Renal cortical epithelial cell (primary cell): ENCODE results near the gene CTSW. TPM values are rescaled to one million over a fixed set of nuclear protein-coding genes. Genes with fewer than 3 reads are reported as not detected.

Experiments
- DNase-seq: peaks from one replicate; pipeline ENCODE4 v3.0.0-alpha.2; 2011; ENCODE audit warnings: low read depth
- total RNA-seq: library from RNA; depleted of rRNA; stranded (reverse); fragments of >200 nt; gene quantifications from 2 replicates; pipeline ENCODE4 v1.2.3, GENCODE V29; 2014

Gene CTSW
- total RNA-seq, 1 donor from 2014 or later: not detected

DNA sequence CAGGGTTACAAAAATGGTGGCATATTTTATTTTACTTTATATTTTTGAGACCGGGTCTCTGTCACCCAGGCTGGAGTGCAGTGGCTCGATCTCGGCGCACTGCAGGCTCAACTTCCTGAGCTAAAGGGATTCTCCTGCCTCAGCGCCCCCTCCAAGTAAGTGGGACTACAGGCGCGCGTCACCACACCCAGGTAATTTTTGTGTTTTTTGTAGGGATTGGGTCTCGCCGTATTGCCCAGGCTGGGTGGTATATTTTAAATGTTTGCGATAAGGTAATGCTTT, 21.2 kb downstream of the CTSW start:
- DNase-seq: no peak

DNA sequence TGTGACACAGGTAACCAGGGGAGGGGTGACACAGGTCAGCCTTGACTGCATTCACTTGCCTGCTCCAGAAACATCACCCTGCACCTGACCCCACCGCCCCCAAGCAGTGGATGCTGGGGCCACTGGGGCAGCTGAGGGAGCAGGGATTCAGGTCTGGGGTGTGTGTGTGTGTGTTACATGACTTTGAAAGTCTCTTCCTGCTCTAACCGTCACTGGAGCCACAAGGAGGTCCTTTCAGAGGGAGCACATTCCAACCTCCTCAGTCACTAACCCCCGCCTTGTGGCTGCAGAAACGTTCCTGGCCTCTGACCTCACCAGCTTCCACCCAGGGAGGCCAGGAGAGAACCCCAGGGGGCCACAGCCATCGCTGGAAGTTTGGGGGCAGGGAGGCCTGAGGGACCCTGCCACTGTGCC, 23.4 kb downstream of the CTSW start:
- DNase-seq: peak; percentile 85

DNA sequence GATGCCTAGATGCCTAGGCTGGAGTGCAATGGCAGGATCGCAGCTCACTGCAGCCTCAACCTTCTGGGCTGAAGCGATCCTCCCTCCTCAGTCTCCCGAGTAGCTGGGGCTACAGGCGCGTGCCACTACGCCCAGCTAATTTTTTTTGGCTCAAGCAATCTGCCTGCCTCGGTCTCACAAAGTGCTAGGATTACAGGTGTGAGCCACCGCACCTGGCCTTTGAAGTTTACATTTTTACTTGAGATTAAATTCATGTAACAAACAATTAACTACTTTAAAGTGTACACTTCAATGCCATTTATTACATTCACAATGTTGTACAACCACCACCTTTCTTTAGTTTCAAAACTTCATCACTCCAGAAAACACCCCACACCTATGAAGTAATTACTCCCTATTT, 24.1 kb downstream of the CTSW start:
- DNase-seq: no peak

DNA sequence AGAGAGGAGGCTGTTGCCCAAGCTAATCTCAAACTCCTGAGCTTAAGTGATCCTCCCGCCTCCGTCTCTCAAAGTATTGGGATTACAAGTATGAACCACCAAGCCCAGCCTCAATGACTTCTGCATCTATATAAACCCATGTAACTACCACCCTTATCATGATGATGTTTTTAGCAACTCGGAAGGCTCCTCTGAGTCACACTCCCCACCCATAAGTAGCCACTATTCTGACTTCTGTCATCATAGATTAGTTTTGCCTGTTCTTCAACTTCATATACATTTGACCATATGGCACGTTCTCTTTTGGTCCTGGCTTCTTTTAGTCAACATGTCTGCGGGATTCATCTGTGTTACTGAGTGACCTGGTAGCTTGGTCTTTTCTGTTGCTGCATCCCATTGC, 27.0 kb downstream of the CTSW start:
- DNase-seq: no peak

DNA sequence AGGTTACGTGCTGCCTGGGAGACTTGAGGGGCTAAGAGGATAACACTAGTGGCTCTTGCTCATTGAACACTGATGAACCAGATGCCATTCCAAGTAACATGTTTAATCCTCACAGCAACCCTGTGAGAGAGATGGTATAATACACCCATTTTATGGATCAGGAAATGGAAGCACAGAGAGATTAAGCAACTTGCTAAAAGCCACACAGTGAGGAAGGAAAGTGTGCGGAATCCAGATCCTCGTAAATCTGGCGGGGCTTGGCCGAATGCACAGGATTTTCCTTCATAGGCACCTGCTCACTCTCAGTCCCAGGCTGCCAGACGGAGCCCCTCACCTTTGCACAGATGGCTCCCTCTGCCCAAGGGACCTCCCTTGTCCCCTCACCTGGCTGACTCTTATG, 28.2 kb downstream of the CTSW start:
- DNase-seq: no peak

DNA sequence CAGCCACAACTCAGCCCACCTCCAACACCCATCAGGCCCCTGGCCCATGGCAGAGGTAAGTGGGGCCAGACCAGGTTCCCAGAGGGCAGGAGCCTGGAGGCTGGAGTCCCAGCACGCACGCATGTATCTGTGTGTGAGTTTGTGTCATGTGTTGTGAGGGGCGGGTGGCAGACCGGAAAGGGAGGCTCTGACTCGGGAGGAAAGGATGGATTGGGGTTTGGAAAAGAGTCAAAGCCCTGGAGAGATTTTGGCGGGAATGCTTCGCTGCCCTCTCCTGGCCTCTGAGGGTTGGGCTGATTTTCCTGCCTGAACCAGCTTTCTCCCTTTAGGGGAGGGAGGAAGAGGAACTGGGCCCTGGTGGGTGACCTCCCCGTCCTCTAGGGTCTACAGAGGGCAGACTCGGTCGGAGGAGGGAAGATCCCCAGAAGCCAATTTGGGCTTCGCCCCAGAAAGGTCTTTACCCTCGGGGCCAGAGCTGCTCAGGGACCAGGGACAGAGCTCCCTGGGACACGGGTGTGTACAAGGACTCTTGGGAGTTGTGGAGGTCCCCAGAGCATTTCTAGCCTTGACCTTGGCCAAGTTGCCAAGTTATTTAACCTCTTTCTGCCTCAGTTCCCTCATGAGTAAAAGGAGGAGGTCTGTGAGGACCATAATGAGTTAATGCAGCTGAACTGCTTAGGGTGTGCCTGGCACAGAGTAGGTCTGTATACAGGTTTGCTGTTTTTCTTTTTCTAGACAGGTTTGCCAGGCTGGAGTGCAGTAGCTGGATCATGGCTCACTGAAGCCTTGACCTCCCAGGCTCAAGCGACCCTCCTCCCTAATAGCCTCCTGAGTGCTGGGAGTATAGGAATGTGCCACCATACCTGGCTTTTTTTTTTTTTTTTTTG, 32.3 kb downstream of the CTSW start:
- DNase-seq: peak; percentile 60

DNA sequence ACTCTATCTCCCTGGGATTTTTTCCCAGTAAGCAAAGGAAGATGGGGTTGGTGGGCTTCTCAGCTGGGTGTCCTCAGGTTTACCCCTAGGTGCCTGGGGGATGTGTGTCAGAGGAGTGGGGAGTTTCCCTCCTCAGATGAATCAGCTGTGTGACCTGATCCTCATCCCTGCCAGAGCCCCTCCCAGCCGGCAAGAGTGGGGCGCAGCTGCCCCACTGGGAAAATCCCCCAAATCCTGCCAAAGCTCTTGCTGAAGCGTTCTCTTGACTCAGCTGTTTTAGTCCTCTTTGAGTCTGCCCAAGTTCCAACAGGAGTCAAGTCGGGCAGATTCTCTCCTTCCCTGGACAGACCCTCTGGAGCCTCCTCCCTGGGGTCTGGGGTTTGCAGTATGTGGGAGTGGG, 33.2 kb downstream of the CTSW start:
- DNase-seq: peak; percentile 59

DNA sequence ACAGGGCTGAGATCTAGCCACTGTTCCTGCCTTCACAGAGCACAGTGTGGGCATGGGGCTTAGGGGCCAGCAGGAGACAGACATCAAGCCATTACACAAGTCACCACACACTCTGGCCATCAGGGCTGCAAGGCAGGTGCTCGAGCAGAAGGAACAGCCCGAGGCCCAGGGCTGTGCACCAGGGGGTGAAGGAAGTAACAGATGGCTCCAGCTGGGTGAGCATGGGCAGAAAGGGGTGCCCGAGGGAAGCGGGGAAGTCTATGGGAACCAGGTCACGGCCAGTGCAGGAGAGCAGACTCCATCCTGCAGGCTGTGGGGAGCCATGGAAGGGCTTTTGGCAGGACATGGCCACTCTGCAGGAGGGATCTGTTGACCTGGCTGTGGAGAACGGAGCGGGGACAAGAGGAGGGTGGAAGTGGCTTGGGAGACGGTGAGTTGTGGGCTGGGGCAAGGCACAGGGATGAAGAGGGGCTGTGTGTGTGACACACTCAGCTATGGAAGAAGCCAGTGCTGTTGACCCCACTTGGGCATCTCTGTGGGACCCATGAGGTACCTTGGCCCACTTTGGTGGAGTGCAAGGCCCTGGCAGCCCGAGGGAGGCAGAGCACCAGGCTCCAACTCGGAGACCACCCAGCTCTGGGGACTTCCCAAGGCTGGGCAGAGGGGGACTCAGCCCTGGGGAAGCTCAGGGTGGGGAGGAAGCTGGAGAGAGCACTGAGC, 35.6 kb downstream of the CTSW start:
- DNase-seq: no peak

DNA sequence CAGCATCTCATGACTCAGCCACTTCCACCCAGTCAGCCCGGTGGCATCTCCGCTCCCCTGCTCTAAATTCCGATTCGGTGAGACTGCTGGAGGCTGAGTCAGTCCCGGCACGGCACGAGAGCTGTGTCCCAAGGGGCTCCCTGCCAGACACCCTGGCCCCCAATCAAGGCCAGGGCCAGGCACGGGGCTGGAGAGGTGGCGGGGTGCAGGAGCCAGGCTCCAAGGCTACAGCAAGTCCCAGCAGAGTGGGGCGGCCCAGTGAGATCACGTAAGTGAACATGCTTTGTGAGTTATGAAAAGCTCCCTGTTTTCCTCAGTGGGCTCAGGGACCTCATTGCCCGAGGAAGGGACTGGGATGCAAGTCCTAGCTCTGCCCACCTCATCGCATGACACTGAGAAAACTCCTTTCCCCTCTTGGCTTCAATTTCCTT, 36.2 kb downstream of the CTSW start:
- peak; percentile 92 for DNase-seq

DNA sequence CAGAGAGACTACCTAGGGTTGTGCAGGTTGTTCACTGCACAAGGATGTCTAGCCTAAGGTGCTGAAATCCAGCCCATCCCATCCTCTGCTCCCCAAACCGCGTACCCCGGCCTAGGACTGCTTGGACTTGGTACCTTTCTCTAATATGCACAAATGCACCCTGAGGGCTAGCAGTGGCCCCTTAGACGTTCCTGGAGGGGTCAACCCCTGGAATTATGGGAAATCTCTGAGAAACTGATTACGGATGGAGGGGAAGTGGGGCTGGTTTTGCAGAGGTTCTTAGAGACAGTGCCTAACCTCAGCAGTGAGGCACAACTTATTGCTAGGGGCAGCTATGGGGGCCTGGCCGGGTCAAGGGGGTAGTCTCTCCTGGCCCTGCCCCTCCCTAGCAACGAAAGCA, 36.8 kb downstream of the CTSW start:
- no peak for DNase-seq

DNA sequence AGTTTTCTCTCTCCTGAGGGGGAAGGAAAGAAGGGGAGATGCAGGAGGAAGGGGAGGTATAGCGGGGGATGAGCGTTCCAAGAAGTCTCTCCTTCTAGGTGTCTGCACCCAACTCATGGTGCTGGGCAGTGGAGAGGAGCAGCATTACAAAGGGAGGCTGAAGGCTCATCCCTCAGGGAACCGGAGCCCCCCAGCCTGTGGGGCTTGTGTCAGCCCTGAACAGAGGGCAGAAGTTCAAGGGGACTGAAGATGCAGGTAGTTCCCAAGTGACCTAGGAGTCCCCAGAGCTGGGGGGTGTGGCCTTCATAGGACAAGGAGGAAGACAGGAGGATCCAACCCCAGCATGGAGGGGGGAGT, 37.4 kb downstream of the CTSW start:
- no peak for DNase-seq

DNA sequence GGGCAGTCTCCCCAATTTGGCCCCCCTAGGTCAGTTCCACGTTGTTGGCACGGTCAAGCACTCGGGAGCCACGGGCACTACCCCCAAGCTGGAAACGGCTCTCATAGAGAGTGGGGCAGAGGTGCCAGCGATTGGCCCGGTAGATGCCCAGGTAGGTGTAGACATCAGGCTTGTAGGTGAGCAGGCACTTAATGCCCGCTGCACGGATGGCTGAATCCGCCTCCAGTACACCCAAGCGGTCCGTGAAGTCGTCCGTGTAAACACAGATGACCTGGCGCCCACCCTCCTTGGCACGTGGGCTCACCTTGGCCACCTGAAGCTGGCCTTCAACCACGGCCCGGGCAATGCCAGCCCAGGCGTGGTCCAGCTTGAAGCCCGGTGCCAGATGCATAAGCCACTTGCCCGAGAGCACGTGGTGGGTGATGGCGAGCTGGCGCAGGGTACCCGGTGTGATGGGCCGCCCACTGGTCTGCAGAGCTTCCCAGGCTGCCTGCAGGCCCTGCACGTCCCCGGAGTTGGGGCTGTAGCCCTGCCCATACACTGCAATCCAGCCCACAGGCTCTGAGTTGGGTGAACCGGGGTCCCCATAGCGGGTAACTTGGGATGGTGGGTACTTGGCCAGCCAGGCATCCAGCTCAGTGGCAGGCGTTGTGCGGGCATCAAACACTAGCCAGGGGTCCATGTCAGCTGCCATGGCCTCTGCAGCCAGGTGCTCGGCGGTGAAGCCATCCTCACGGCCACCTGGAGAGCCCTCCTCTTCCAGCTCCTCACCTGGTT, 38.0 kb downstream of the CTSW start:
- DNase-seq: no peak

DNA sequence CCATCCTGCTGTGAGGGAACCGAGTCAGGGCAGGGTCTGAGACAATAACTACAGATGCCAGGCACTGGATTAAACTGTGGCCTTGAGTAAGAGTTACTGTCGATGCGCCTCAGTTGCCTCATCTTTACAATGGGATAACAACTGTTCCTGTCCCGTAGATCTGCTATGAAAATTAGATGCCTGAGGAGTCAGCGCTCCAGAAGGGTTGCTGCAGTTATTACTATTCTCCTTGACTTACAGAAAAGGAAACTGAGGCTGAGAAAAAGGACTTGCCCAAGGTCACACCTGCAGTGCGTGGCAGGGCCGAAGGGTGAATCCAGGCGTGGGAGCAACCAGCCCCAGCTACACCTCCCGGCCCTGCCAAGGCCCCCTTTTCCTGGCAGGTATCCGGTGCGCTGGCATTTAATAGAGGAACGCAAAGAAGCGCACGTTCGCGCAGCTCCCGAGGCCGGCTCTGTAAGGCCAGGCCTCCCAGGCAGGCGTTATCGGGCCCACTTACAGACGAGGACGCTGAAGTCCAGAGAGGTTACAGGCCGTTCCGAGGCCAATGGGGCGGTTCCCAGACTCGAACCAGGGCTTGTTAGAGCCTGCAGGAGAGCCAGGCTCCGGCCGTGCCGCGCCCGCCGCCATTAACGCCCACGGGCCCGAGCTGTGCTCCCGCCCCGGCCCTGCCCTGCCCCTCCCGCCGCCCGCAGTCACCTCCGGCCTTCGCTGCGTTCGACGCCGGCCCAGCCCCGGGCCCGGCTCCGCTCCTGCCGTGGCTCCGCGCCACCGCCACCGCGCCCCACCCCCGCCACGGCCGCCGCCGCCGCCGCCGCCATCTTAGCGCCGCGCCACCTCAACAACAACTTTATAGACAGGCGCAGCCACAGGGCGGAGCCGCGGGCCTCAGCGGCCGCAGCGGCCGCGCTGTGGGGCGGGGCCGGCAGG, 38.8 kb downstream of the CTSW start, which contains the start of gene C11orf68:
Gene C11orf68, minus strand, starts transcription at position 852 of the 930 bp plus-strand sequence. Its CDS starts 31 bp downstream, at position 821.
- DNase-seq: no peak

DNA sequence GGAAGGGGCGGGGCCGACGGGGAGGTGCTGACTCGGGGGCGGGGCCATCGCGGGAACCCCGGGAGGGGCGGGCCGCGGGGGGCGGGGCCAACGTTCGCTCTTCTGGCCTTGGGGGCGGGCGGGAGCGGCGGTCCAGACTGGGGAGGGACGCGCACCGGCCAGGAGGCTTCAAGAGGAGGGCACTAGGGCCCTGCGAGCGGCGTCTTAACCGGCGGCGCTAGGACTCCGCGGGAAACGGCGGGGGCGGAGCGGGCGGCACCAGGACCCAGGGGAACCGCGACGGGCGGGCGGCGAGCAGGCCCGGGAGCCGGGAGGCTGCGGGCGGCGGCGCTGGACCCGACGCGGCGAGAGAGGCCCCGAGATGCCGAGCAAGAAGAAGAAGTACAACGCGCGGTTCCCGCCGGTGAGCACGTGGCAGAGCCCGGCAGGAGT, 39.5 kb downstream of the CTSW start, which contains the start of gene DRAP1:
Gene DRAP1, plus strand, starts transcription at position 286 of the 432 bp plus-strand sequence. Its CDS starts 76 bp downstream, at position 362.
- DNase-seq: peak; percentile 87

DNA sequence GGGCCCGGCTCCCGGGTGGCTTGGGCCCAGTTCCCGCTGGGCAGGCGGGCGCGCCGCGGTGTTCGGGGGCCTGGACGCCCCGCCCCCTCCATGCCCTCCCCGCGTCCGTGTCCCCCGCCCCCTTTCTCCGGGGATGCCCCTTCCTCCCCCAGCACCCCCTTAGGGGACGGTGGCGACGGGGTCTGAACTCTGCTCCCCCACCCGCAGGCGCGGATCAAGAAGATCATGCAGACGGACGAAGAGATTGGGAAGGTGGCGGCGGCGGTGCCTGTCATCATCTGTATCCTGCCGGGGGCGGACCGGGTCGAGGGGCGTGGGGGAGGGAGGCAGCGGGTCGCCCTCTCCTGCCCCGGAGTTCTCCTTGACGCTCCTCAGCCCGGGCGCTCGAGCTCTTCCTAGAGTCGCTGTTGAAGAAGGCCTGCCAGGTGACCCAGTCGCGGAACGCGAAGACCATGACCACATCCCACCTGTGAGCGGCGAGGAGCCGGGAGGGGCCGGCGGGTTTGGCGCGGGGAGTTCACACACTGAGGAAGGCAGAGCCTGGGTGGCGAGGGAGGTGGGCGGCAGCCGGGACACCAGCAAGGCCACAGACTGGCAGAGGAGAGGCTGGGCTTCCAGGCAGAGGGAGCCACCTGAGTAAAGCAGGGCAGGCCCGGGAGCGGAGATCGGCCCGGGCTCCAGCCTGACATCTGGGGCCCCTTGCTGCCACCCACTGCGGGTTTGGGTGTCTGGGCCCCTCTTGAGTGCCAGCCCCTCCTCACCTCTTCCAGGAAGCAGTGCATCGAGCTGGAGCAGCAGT, 40.1 kb downstream of the CTSW start:
- DNase-seq: no peak

DNA sequence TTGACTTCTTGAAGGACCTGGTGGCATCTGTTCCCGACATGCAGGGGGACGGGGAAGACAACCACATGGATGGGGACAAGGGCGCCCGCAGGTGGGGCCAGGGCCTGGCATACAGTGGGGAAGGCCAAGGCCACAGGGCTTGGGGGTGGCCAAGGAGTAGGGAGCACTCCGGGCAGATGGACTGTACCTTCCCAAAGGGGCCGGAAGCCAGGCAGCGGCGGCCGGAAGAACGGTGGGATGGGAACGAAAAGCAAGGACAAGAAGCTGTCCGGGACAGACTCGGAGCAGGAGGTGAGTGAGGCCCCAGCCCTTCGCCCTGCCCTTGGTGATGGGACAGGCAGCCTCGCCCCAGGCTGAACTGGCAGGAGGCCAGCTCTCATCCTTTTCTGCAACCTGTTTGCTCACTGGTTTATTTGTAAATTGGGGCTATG, 40.8 kb downstream of the CTSW start:
- no peak for DNase-seq

DNA sequence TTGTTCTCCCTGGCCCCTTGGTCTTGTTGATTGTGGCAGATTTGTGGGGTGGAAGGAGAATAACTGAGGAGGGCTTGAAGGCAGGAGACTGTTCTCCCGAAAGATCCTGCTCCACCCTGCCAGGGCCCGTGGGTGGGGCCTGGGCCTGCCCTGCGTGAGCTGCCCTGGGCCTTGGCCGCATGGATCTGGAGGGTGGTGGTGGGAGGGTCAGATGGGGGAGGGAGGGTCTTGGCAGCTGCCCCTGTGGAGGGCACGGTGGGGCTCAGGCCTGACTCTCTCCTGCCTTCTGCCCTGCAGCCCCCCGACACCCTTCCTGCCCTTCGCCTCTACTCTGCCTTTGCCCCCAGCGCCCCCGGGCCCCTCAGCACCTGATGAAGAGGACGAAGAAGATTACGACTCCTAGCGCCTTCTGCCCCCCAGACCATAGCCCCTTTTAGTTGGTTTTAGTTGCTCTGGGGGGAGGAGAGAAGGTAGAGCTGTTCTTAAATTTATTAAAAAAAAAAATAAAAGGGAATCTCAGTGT, 41.5 kb downstream of the CTSW start:
- no peak for DNase-seq

DNA sequence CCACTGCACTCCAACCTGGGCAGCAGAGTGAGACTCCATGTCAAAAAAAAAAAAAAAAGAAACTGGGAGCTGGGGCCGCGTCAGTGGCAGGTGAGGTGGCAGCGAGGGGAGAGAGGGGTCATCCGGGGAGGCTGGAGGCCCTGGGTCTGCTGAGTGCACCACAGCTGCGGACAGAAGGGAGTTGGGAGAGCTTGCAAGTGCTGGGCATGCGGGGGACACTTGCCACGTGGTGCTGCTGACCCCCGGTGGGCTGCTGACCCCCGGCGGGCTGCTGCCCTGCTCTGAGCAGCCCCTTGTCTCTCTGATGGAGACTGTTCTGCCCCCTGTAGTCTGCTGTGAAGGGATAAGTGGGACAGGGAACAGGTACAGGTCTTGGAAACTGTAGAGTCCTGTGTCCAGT, 42.2 kb downstream of the CTSW start:
- DNase-seq: no peak

DNA sequence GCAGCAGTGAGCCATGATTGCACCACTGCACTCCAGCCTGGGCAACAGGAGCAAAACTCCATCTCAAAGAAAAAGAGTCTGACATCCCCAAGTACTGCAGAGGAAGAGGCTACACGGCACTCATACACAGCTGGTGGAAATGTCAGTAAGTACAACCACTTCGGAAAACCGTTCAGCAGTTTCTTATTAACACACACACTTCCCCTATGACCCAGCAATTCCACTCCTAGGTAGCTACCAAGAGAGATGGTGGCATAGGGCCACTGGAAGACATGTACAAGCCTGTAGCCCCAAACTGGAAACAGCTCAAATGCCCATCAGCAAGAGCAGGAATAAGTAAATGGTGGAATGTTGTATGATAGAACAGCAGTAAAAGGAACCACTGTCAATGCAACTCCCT, 42.9 kb downstream of the CTSW start:
- DNase-seq: no peak

DNA sequence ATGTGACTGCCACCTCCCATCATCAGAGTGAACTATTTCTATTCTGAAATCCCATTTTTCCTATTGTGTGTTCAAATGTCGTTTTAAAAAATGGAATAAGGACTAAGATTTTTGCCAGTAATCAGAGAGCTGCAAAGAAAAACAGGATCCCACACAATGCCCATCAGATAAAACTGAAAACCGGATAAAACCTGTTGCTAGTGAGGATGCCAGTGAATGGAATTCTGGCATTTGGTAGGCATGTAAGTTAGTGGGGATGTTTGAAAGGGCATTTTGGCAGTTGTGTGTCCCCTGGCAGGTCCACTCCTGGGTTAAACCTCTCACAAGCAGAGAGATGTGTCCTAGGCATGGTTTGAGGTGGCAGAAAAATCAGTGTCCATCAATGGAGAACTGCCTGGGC, 45.8 kb downstream of the CTSW start:
- no peak for DNase-seq
